ENCODE data around the gene APOO.
"Not testable (repeated sequence)": the region's sequence is repeated elsewhere in the genome, so short reads cannot be mapped to it uniquely, and the experiment has no call there.

The APOO gene

GRCh38 chrX:23902419-23902818 is 5.3 kb downstream of the APOO start:
- no peak for DNase-seq (ENCODE audit: low read depth, low spot score)

GRCh38 chrX:23901805-23902204 is 5.9 kb downstream of the APOO start:
- DNase-seq (ENCODE audit: low read depth, low spot score) = no peak

DNA sequence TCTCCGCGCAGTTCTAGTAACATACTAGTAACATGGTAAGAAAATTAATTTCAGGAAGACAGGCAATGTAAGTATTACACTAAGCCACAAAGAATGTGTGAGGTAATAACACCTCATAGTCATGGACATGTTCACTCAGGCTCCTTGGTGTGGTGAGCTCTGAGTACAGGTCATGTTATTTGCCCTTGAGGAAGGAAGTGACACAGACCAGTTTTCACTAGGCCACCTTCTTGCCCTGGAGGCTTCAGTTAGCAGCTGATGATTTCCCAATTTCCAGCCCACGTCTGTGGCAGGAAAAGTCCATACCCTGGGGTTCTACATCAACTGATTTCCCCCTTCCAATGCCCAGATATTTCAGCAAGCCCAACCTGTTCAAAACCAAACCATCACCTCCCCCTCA is 6.7 kb downstream of the APOO start:
- DNase-seq (ENCODE audit: low read depth, low spot score) = no peak

- no peak for DNase-seq (ENCODE audit: low read depth, low spot score)
These were observed 7.4 kb downstream of the APOO start for GRCh38 chrX:23900220-23900797.

DNA sequence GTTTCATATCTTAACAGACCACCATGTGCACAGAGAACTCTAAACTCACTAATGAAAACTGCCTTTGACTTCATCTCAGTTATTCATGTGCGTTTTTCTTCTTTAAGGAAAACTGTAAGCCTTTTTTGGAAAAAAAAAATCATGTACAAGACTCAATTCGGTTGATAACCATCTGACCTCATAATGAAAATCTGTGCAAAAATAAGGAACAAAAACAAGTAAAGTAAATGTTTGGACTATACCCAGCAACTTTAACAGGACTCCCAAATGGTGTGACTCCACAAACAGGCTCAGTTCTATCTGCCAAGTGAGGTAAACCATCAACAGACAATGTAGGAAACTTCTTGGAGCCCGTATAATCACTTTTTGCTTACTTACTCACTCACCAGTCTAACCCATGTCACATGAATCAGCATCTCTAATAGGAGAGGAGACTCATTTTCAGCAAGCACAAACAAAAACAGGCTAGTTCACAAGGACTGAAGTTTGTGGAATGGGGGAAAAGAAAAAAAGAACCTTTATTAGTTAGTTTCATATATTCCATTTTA is 9.3 kb downstream of the APOO start:
- DNase-seq (ENCODE audit: low read depth, low spot score) = no peak

DNA sequence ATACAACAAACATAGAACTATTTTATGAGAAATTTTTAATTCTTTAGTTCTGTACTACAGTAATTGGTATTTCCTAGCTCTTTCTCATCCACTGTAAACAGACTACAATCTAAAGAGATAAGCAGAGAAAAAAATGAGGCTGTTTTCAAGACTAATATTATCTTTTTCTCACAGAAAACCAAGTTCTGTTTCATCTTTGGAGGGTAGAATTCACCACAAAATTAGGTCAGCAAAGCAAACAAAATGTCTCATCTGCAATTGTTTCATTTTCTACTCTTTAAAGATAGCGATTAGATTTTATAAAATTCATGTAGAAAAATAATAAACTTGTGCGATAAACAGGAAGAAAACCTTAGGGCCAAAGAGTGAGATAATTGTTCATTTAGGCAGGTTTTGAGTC is 10.8 kb downstream of the APOO start:
- DNase-seq (ENCODE audit: low read depth, low spot score) = no peak

- DNase-seq (ENCODE audit: low read depth, low spot score) = not testable (repeated sequence)
These were observed 11.2 kb downstream of the APOO start for GRCh38 chrX:23896539-23896938.

GRCh38 chrX:23894993-23895392 is 12.7 kb downstream of the APOO start:
- DNase-seq (ENCODE audit: low read depth, low spot score) = not testable (repeated sequence)

DNA sequence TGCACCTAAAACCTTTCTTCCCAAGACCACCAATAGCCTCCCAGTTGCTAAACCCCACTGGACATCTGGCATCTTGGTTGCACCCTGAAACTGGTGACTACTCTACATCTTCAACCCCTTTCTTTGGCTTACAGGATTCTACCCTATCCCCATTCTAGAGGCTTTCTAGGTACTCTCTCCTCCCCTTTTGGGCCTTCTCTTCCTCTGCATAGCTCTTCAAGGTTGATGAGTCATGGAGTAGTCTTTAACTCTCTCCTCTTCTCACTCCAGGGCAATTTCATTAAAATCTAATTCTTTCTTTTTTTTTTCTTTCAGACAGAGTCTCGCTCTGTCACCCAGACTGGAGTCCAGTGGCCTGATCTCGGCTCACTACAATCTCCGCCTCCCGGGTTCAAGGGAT is 16.8 kb downstream of the APOO start:
- DNase-seq (ENCODE audit: low read depth, low spot score) = no peak

DNA sequence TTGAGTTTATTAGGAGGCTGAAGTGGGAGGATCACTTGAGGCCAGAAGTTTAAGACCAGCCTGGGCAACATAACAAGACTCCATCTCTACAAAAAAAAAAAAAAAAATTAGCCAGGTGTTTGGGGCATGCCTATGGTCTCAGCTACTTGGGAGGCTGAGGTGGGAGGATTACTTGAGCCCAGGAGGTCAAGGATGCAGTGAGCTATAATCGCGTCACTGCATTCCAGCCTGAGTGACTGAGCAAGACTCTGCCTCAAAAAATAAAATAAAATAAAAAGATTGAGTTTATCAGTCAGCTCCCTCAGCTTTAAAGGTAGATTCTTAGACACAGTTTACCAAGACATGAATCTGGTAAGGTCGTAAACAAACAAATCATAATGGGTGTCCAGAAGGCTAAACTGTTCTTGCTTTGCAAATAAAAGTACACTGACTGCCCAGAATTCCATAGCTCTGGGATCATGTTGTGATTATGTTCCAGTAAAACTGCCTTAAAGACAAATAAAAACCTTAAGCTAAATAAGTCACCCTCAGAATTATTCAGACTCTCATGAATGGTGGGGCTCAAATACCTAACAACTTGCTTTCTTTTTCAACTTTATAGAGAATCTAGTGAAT is 18.7 kb downstream of the APOO start:
- no peak for DNase-seq (ENCODE audit: low read depth, low spot score)

GRCh38 chrX:23887918-23888317 is 19.8 kb downstream of the APOO start:
- DNase-seq (ENCODE audit: low read depth, low spot score) = no peak

GRCh38 chrX:23887451-23887850 is 20.3 kb downstream of the APOO start:
- DNase-seq (ENCODE audit: low read depth, low spot score) = no peak

DNA sequence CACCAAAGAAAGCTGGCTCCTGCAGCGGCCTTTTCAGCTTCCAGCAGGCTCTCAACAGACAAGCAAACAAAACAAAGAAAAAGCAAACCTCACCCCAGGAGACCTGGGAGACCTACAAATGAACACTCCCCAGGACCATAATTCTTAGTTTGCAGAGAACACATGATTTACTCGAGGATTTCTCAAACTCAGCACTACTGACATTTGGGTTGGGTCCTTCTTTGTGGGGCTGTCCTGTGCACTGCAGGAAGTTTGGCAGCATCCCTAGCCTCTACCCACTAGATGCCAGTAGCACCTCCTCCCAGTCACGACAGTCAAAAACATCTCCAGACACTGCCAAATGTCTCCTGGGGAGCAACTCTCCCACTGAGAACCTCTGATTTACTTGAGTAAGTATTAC is 21.9 kb downstream of the APOO start:
- no peak for DNase-seq (ENCODE audit: low read depth, low spot score)

GRCh38 chrX:23884427-23885024 is 23.2 kb downstream of the APOO start:
- no peak for DNase-seq (ENCODE audit: low read depth, low spot score)

DNA sequence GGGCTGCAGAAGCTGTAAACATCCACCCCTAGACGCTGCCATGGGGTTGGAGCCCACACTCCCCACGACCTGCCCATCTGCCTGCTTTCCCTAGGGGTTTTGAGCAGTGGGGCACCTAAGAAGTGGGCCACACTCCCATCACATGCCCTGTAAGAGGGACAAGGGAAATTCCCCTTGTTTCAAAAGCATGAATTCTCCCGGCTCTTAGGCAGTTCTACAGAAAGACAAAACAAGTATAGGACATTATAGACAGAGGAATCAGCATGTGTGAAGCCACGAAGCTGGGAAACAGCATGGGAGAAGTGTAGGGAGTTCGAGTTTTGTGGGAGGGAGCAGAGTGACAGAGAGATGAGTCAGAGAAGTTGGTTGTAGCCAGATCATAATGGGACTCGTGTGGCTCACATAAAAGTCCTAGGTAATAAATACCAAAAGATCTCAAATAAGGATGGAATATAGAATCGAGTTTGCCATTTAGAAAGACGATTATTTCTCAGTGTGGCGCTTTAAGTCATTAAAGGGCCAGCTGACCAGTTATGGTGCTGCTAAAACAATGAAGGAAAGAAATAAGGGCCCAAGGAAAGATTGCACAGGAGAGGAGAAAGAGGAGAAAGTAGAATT is 23.9 kb downstream of the APOO start:
- no peak for DNase-seq (ENCODE audit: low read depth, low spot score)

GRCh38 chrX:23879380-23880090 is 28.2 kb downstream of the APOO start:
- DNase-seq (ENCODE audit: low read depth, low spot score) = no peak

DNA sequence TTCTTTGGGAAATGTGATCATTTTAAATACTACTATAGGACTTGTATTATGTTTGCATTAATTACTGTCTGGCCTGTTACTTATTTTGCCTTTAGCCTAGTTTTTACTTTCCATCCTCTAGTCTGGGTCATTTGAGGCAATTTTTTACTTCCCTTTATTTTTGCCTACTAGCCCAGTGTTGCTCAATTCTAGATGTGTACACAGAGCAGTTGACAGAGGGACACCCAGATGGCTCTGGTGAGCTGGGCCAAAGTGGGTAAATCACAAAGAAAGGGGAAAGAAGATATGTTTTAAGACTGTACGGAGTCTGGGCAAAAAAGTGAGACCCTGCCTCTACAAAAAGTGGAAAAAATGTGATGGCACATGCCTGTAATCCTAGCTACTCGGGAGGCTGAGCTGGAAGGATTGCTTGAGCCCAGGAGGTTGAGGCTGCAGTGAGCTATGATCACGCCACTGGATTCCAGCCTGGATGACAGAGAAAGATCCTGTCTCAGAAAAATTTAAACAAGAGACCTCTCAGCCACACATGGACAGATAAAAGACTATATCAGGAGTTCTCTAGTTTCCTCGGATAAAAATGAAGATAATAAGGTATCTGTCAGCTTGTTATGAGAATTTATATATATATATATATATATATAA is 35.7 kb downstream of the APOO start:
- DNase-seq (ENCODE audit: low read depth, low spot score) = no peak

DNA sequence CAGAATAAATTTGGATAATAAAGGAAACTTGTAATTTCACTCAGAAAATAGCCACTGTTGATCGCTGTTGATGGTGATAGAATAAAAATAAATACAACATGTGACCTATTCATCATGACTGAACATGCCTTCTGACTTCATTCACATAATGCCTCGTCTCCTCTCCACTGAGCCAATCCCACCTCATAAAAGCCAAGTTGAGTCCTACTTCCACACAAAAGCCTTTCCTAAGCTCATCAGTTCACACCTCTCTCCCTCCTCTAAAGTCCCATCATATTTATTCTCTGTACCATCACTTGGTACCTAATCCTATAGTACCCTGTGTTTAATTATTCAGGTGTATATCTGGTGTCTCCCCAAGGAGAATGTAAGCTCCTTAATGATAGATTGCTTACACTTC is 37.7 kb downstream of the APOO start:
- DNase-seq (ENCODE audit: low read depth, low spot score) = no peak

DNA sequence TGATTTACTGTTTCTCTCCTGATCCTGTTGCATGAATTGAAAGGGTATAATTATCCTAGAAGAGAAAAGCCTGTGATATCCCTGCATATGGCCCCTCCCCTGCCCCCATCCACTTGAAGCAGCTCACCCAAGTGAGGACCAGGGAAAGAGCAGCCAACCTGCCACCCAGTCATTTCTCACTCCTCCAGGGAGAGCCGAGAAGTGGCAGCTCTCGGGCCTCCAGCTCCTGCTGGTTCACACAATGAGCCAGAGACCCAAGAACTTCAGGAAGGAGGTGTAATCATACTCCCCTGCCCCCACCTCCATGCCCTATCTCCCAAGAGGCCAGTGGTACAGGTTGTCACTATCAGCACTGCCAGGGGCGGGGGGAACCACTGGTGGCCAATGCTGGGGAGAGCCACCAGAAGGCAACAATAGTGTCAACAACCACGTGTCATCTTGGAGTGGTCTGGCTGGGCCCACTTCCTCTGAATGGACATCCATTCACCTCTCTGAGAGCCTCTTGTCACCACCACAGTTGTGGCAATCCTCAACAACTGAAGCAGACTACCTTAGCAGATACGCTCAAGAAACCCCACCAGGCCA is 42.9 kb downstream of the APOO start:
- no peak for DNase-seq (ENCODE audit: low read depth, low spot score)

GRCh38 chrX:23861952-23862351 is 45.8 kb downstream of the APOO start:
- not testable (repeated sequence) for DNase-seq (ENCODE audit: low read depth, low spot score)

DNA sequence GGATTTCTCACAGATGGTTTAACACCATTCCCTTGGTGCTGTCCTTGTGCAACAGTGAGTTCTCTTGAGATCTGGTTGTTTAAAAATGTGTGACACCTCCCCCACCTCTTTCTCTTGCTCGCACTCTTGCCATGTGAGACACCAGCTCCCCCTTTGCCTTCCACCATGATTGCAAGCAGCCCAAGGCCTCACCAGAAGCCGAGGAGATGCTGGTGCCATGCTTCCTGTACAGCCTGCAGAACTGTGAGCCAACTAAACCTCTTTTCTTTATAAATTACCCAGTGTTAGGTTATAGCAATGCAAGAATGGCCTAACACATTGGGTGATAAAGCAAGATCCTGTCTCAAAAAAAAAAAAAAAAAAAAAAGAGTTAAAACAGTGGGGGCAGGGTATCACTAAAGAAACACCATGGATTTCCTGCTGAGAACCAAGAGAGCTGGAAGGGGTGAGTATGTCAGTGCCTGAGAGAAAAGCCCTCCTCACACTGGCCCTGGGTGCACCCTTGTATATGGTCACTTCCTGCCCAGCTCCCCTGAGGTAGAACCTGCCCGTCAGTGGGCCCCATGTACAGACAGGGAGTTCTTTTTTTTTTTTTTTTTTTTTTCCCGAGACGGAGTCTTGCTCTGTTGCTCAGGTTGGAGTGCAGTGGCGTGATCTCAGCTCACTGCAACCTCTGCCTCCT is 46.4 kb downstream of the APOO start:
- DNase-seq (ENCODE audit: low read depth, low spot score) = no peak

All from activated naive CD8-positive, alpha-beta T cell treated with anti-CD3 and anti-CD28 coated beads, Interleukin-2, amount 50 U/mL, for 16 hours (primary cell).